Measurements from ENCODE around the gene SLC16A11.

Gene SLC16A11

GRCh38 chr17:7011415-7011814 is 32.5 kb downstream of the SLC16A11 start:
- TF ChIP-seq CTCF (conservative IDR thresholded peaks at IDR 0.05; ENCODE audit: low read depth, low read length): no peak
- peak overlapping the region; percentile 97 for H3K4me3 ChIP-seq (ENCODE audit: low read length)
- no peak for DNase-seq (ENCODE audit: low read depth)

DNA sequence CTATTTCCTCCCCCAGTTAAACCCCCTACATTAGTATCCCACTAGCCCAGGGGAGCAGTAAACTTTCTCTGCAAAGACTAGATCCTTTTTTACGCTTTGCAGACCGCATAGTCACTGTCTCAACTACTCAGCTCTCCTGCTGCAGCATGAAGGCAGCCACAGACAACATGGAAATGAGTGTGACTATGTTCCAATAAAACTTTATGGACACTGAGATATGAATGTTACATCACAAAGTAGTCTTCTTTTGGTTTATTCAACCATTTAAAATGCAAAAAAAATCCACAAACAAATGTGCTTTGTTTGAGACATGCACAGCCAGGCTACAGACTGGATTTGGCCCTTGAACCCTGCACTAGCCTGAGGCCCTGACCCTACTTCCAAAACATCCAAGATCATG is 33.4 kb downstream of the SLC16A11 start:
- no peak for DNase-seq (ENCODE audit: low read depth)
- TF ChIP-seq CTCF (conservative IDR thresholded peaks at IDR 0.05; ENCODE audit: low read depth, low read length): no peak
- no peak overlapping the region for H3K4me3 ChIP-seq (ENCODE audit: low read length)

DNA sequence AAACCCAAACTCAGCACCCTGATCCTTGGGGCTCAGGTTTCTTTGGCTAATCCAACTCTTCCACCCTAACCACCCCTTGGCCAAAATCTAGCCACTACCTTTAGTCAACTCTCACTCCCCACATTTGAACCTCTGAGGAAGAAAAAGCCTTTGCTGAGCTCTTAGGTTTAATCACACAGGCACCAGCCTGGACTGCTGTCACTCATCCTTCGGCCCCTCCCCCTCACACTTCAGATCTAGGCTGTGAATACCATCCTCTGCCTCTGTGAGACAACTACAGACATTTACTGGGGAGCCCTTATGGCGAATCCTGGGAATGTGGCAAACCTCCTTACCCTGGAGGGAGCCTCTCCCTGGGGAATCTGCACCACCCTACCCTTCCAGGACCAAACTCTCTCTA is 36.7 kb downstream of the SLC16A11 start:
- H3K4me3 ChIP-seq (ENCODE audit: low read length): no peak overlapping the region
- no peak for TF ChIP-seq CTCF (conservative IDR thresholded peaks at IDR 0.05; ENCODE audit: low read depth, low read length)
- DNase-seq (ENCODE audit: low read depth): no peak

DNA sequence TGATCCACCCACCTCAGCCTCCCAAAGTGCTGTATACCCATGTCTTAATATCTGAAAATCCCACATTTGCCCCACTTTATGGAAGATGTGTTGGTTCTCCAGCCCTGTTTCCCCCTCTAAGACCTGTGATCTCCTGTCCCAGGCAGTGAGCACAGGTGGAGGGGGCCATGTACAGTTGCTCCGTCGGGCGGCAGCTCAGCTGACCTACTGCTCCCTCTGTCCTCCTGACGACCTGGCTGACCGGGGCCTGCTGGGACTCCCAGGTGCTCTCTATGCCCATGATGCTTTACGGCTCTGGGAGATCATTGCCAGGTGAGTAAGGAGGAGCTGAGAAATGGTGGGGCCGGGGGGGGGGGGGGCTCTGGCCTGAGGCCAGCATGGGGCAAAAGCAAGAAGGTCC is 38.2 kb downstream of the SLC16A11 start:
- no peak overlapping the region for H3K4me3 ChIP-seq (ENCODE audit: low read length)
- no peak for TF ChIP-seq CTCF (conservative IDR thresholded peaks at IDR 0.05; ENCODE audit: low read depth, low read length)
- no peak for DNase-seq (ENCODE audit: low read depth)

DNA sequence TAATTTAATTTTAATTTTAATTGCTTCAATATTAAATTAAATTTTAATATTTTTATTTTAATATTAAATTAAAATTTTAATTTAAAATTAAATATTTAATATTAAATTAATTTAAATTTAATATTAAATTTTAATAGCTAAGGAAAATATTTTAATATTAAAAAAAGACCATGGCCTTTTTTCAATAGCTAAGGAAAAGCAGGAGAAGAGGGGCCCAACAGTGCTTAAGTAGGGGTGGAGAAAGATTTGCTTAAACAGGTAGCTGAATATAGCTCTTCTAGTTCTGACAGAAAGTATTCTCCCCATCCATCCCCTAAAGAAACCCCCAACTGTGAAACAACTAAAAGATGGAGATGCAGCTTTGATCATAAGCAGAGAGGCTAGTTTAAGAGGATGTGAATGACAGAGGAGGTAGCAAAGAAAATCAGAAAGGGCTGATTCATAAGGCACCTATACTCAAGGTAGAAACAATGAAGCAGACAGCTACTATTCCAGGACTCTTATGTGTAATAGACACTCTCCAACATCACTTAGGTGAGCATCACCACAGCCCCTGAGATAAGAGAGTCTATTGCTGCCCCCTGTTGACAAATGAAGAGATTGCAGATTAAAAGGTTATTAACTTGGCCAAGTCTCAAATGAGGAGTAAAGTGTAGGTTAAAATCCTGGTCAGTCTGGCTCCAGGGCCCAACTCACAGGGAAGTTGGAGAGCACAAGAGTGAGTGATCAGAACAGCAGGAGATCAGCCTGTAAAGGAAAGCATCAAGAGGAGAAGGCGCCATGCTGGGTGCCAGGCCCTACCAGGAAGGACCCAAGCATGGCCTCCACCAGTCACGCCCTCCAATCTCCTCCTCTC is 39.3 kb downstream of the SLC16A11 start:
- no peak for DNase-seq (ENCODE audit: low read depth)
- H3K4me3 ChIP-seq (ENCODE audit: low read length): no peak overlapping the region
- peak; percentile 65 for TF ChIP-seq CTCF (conservative IDR thresholded peaks at IDR 0.05; ENCODE audit: low read depth, low read length)

GRCh38 chr17:7003745-7004144 is 40.1 kb downstream of the SLC16A11 start:
- no peak for DNase-seq (ENCODE audit: low read depth)
- H3K4me3 ChIP-seq (ENCODE audit: low read length): no peak overlapping the region
- TF ChIP-seq CTCF (conservative IDR thresholded peaks at IDR 0.05; ENCODE audit: low read depth, low read length): no peak
